ENCODE data around the gene USP12.
"Not testable (repeated sequence)": the region's sequence is repeated elsewhere in the genome, so short reads cannot be mapped to it uniquely, and the experiment has no call there.

The USP12 gene, protein sequence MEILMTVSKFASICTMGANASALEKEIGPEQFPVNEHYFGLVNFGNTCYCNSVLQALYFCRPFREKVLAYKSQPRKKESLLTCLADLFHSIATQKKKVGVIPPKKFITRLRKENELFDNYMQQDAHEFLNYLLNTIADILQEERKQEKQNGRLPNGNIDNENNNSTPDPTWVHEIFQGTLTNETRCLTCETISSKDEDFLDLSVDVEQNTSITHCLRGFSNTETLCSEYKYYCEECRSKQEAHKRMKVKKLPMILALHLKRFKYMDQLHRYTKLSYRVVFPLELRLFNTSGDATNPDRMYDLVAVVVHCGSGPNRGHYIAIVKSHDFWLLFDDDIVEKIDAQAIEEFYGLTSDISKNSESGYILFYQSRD

DNA sequence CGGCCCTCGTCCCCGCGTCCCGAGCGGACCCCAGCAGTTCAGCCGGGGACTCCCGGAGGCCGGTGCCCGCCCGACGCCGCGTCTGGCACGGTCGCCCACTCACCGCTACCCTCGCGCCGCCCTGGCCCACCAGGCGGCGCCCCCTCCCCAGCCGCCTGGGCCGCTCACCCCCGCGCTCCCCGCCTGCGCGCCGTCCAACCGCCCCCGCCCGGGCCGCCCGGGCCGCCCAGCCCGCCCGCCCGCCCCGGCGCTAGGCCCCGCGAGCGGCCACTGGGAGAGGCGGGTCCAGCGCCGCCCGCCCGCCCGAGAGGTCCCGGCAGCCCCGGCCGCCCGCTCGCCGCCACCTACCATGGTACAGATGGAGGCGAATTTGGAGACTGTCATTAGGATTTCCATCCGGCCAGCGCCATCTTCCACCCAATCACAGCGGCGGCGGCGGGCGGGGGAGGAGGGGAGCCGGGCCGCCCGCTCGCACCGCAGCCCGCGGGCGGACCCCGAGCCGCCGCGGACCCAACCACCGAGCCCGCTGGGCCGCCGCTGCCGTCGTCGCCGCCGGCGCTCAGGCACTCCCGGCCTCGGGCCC, at the start of gene USP12:
Gene USP12 (minus strand): TSS at position 568 of the 583 bp plus-strand sequence. CDS start 172 bp downstream, at position 396.
- DNase-seq (ENCODE audit: low read depth, low spot score), result peak; percentile 32

DNA sequence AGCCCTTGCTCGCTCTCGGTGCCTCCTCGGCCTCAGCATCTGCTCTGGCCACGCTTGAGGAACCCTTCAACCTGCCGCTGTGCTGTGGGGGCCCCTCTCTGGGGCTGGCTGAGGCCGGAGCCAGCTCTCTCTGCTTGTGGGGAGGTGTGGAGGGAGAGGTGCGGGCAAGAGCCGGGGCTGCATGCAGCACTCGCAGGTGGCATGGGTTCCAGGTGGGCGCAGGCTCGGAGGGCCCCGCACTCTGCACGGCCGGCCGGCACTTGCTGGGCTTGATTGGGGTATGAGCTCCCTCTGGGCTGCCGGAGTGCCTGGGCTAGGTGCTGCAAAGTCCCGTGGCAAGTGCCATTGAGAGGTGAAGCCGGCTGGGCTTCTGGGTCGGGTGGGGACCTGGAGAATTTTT, 48.0 kb upstream of the USP12 start:
- DNase-seq (ENCODE audit: low read depth, low spot score), result no peak

DNA sequence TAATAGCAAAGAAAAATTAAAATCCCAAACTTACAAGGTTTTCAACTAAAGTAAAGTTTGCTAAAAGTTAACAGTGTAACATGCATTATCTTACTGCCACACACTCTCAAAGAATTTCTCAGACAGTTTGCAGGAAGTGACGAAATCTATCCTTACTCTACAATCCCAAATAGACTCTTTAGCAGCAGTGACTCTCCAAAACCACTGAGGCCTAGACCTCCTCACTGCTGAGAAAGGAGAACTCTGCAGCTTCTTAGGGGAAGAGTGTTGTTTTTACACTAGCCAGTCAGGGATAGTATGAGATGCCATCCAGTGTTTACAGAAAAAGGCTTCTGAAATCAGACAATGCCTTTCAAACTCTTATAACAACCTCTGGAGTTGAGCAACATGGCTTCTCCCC, 47.2 kb upstream of the USP12 start:
- DNase-seq (ENCODE audit: low read depth, low spot score), result not testable (repeated sequence)

DNA sequence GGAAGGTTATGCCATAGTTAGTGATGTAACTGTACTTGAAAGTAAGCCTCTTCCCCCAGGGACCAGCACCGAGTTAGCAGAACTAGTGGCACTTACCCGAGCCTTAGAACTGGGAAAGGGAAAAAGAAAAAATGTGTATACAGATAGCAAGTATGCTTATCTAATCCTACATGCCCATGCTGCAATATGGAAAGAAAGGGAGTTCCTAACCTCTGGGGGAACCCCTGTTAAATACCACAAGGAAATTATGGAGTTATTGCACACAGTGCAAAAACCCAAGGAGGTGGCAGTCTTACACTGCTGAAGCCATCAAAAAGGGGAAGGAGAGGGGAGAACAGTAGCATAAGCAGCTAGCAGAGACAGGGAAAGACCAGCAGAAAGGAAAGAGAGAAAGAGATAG, 46.2 kb upstream of the USP12 start:
- DNase-seq (ENCODE audit: low read depth, low spot score), result not testable (repeated sequence)

- not testable (repeated sequence) for DNase-seq (ENCODE audit: low read depth, low spot score)
Measured at GRCh38 chr13:27213386-27213785, 41.8 kb upstream of the USP12 start.

- DNase-seq (ENCODE audit: low read depth, low spot score), result no peak
Measured at GRCh38 chr13:27211771-27212364, 40.3 kb upstream of the USP12 start.

- no peak for DNase-seq (ENCODE audit: low read depth, low spot score)
Measured at GRCh38 chr13:27211271-27211670, 39.7 kb upstream of the USP12 start.

DNA sequence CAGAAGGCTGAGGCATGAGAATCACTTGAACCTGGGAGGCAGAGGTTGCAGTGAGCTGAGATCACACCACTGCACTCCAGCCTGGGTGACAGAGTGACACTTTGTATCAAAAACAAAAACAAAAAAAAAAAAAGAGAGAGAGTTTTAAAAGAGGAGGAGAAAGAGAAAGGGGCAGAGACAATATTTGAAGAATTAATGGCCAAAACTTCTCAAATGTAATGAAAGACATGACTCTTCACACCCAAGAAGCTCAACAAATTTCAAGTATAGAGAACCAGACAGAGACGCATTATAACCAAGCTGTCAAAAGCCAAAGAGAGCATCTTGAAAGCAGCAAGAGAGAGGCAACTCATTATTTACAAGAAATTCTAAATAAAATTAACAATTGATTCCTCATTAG, 36.9 kb upstream of the USP12 start:
- DNase-seq (ENCODE audit: low read depth, low spot score), result no peak

GRCh38 chr13:27203854-27204253, 32.2 kb upstream of the USP12 start:
- no peak for DNase-seq (ENCODE audit: low read depth, low spot score)

DNA sequence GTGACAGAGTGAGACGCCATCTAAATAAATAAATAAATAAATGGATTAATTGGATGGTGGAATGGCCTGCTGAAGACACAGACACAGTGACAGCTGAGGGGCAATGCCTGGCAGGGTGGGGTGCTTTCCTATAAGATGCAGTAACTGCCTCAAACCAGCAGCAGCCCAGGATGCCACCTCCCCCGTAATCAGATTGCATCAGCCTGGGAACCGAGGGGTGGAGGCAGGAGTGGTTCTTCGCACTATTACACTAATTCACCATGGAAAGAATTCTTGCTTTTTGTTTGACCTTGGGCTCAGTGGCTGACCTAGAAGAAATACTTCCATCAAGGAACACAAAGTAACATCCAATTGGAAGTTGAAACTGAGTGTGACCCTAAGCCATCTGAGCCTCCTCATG, 31.6 kb upstream of the USP12 start:
- no peak for DNase-seq (ENCODE audit: low read depth, low spot score)

GRCh38 chr13:27201661-27202060, 30.1 kb upstream of the USP12 start:
- no peak for DNase-seq (ENCODE audit: low read depth, low spot score)

- no peak for DNase-seq (ENCODE audit: low read depth, low spot score)
Measured at GRCh38 chr13:27200413-27201070, 28.9 kb upstream of the USP12 start.

DNA sequence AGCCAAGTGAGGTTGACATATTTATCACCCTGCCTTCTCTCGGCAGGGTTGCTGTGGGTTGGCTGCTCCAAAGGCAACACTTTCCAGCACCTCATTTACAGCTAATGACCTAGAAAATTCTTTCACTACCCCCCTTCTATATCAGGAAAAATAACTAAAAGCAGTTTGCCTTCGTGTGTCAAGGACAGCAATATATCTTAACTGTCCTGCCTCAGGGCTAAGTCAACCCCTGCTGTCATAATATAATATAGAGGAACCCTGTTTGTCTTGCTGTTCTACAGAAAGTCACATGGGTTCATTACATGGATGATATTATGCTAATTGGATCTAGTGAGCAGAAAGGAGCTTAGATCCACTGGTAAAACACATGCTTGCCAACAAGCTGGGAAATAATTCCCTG, 28.1 kb upstream of the USP12 start:
- no peak for DNase-seq (ENCODE audit: low read depth, low spot score)

DNA sequence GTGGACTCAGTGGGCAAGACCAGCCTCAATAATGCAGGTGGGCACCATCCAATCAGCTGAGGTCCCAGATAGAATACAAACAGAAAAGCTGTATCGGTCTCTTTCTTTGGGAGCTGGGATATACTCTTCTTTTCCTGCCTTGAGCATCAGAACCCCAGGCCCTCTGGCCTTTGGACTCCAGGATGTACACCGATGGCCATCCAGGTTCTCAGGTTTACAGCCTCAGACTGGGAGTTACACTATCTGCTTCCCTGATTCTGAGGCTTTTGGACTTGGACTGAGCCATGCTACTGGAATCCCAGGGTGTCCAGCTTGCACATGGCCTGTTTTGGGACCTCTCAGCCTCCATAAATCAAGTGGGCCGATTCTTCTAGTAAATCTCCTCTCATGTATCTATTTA, 27.6 kb upstream of the USP12 start:
- DNase-seq (ENCODE audit: low read depth, low spot score), result no peak

DNA sequence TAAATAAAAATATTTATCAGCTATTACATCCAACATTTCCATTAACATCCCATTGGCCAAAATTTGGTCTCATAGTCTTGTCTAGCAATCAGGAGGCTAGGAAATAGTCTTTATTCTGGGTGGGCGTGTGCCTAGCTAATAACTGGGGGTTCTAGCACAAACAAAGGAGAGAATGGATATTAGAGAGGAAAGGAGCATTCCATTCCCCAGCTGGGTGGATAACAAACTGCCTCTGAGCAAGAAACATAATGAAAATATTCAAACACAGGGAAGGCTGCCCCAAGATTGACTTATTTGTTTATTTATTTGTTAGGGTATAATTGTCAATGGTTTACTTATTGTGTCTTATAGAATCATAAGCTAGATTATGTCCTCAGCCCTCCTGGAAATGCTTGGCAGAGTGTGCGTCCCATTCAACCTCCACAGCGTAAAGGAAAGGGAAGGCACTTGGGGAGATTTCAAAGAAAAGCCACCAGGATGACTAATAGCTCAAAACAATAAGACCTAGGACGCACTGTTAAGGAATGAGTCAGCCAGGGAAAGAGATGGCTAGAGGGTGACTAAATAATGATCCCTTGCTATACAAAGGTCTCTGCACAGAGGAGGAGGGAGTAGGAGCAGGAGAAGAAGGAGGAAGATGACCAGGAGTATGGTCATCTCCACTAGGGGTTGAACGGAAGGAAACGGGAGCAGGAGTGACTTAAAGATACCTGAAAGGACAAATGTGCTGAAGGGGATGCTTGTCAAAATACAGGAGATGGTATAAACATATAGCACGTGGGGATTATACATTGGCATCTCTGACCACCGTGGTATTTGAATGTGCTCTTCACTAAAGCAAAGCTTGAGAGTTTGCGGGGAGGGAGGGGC, 23.5 kb upstream of the USP12 start:
- peak; percentile 53 for DNase-seq (ENCODE audit: low read depth, low spot score)

- DNase-seq (ENCODE audit: low read depth, low spot score), result no peak
Measured at GRCh38 chr13:27194209-27194608, 22.6 kb upstream of the USP12 start.

DNA sequence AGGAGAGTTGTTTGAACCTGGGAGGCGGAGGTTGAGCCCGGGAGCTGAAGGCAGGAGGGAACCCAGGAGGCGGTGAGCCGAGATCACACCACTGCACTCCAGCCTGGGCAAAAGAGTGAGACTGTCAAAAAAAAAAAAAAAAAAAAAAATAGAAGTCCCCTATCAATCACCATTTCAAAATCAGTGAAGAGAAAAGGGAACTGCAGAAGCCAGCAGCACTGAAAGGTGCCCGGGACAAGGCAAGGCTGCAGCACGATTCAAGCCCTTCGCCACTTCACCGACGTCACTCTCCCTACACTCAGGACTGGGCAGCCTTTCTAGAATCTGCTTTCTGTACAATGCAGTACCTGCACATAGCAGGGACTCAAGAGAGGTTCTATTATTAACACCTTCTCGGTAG, 21.9 kb upstream of the USP12 start:
- DNase-seq (ENCODE audit: low read depth, low spot score), result no peak

DNA sequence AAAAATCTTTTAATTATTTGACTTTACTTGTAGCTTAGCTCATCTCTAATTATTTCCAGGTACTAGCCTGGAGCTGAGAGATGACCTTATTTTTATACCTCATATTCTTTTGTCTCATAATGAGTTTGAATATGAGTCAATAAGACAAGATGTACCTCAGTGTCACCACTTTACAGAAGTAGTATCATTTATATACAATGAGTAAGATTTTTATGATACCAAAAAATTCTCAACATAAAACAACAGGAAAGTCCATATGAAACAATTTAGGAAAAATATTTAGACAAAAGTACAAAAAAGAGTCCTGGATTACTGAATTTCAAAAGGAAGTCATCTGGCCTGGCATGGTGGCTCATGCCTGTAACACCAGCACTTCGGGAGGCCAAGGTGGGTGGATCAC, 21.4 kb upstream of the USP12 start:
- DNase-seq (ENCODE audit: low read depth, low spot score), result no peak

- not testable (repeated sequence) for DNase-seq (ENCODE audit: low read depth, low spot score)
Measured at GRCh38 chr13:27192367-27192766, 20.8 kb upstream of the USP12 start.

DNA sequence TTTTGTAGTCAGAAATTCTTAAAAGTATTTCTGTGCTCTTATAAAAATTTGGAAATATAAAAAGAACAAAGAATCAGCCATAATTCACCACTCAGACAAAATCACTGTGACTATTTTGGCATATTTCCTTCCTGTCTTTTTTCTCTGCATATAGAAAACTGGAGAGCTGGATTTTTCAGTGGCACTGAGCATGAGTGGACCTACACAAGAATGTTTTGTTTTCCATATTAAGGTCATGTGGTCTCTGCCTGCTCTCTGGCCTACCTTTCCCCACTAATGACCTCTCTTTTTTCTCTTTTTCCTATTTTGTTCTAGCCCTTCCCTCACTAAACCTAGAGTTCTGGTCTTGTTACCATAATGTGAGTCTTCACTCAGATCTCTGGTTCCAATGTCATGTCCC, 17.6 kb upstream of the USP12 start:
- DNase-seq (ENCODE audit: low read depth, low spot score), result no peak

DNA sequence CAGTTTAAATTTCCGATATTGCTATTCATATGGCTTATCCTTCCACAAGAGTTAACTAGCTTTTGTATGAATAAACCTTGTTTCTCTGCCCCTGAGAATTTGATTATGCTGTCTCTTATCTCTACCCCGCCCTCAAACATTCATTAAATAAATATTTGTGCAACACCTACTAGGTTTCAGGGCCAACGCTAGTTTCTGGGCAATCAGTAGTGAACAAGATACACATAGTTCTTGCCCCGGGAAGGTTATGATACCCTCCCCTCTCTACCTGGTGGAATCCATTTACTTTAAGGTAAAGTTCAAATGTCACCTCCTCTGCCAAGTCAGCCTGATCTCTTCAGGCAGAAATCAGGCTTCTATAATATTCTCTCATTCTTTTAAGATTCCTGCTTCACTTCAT, 16.6 kb upstream of the USP12 start:
- no peak for DNase-seq (ENCODE audit: low read depth, low spot score)

GRCh38 chr13:27186295-27186694, 14.7 kb upstream of the USP12 start:
- DNase-seq (ENCODE audit: low read depth, low spot score), result no peak

Data from ELF-1 (cell line).